GM12891 (cell line): ENCODE results near the gene KCMF1.

Source experiments
- DNase-seq: peaks from one replicate; pipeline ENCODE4 v3.0.0; 2011; ENCODE audit warnings: low spot score; ENCODE audit not compliant: insufficient read length
- FAIRE-seq: peaks from 2 replicates; lab custom pipeline; 2011; peaks lifted over from hg19 to GRCh38; lab: Jason Lieb, UNC
- PAX5 ChIP-seq: IDR thresholded peaks from 2 replicates; pipeline ENCODE4 v1.6.1; 2011; ENCODE audit warnings: low read length, moderate library complexity, mild to moderate bottlenecking; ENCODE audit not compliant: insufficient read depth, severe bottlenecking
- POLR2A ChIP-seq: IDR thresholded peaks from 2 replicates; pipeline ENCODE4 v1.6.1; 2011; ENCODE audit warnings: low read depth, low read length, control low read depth
- POLR2AphosphoS5 ChIP-seq: IDR thresholded peaks from 2 replicates; pipeline ENCODE4 v1.6.1; 2011; ENCODE audit warnings: low read depth, low read length, control low read depth
- POU2F2 ChIP-seq: IDR thresholded peaks from 2 replicates; pipeline ENCODE4 v1.6.1; 2011; ENCODE audit warnings: low read depth, mild to moderate bottlenecking, control low read depth, low read length, moderate library complexity
- SPI1 ChIP-seq: IDR thresholded peaks from 2 replicates; pipeline ENCODE4 v1.6.1; 2011; ENCODE audit warnings: low read depth, low read length, control low read depth
- TAF1 ChIP-seq: IDR thresholded peaks from 2 replicates; pipeline ENCODE4 v1.6.1; 2011; ENCODE audit warnings: low read depth, low read length, control low read depth

Gene KCMF1

GRCh38 chr2:84956334-84957297 lies 14.3 kb upstream of the KCMF1 start:
- FAIRE-seq (no peak), DNase-seq (no peak)
- TF ChIP-seq SPI1 (no peak), TAF1 (no peak), POLR2AphosphoS5 (no peak), POU2F2 (no peak), PAX5 (no peak), POLR2A (no peak)

DNA sequence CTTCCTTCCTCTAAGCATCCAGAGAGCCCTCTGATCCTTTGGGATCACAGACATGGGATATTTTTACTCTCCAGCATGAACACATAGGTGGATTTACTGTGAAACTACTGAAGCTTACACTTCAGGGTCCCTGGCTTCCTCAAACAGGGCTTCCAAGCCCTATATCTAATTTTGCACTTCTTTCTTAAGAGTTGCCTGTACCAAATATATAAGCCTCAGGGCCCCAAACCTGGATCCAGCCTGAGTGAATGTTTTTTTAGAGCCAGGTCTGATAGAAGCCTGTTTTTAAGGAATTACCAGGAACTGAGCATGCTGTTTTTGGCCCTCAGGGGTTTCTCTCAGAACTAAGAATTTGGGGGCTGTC lies 13.2 kb upstream of the KCMF1 start:
- TF ChIP-seq SPI1 (no peak), POLR2A (no peak), TAF1 (no peak), POU2F2 (no peak), POLR2AphosphoS5 (no peak), PAX5 (no peak)
- DNase-seq (no peak), FAIRE-seq (no peak)

DNA sequence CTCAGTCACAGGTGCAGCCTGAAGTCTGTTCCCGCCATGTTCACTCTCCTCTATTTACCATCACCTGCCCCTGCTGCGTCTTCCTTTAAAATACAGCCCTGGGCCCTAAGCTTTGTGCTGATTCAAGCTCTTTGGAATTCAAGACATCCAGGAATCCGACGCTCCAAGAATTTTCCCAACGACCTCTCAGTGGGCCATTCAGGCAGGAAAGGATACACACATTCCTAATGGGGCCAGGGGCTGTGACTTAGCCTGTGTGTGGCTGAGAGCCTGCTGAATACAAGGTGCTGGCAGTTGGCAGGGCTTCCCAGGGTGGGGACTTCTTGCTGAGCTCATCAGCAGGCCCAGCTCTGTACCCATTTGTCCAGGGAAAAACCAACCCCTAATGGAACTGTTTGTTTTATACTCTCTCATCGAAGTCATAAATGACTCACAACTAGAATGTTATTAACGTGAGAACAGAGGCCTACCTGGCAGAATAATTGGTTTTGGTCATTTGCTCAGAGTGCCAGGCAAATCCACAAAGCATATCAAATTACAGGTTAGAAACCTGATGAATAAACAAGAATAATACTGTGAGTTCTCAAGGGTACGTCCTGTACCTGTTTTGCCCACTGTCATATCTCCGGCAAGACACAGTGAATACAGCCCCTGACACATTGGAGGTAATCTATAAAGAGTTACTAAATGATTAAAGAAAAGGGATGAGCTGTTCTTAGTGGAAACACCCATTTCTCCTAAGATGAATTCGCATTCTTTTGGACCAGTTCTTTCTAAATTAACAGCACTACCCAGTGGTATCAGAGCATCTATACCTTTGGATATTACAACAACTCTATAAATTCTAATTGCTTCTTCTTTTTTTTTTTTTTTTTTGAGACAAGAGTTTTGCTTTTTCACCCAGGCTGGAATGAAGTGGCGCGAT lies 12.6 kb upstream of the KCMF1 start:
- DNase-seq = no peak
- FAIRE-seq = no peak
- TF ChIP-seq POU2F2 (no peak), PAX5 (no peak), POLR2A (no peak), TAF1 (no peak), SPI1 (no peak), POLR2AphosphoS5 (no peak)

DNA sequence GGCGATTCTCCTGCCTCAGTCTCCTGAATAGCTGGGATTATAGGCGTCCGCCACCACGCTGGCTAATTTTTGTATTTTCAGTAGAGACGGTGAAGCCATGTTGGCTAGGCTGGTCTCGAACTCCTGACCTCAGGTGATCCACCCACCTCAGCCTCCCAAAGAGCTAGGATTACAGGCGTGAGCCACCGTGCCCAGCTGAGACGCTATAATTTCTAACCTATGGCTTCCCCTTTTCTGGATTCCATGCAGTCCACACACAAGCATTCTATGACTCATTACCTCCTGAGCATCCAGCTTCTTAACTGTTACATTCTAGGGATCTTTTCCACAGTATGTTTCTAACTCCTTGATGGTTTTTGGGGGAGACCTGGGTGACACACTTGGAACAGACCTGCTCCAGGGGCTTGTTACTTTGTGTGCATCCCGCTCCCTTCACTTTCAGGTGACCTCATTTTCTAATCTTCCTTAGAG lies 11.8 kb upstream of the KCMF1 start:
- no peak for TF ChIP-seq PAX5
- TF ChIP-seq POLR2A = no peak
- DNase-seq (no peak), FAIRE-seq (no peak)

GRCh38 chr2:84959566-84960506 lies 11.1 kb upstream of the KCMF1 start:
- FAIRE-seq = no peak
- no peak for DNase-seq
- 0 out of 2 replicates have a peak, but pooled peaks have one; percentile 27 for TF ChIP-seq SPI1
- TF ChIP-seq TAF1 = no peak

DNA sequence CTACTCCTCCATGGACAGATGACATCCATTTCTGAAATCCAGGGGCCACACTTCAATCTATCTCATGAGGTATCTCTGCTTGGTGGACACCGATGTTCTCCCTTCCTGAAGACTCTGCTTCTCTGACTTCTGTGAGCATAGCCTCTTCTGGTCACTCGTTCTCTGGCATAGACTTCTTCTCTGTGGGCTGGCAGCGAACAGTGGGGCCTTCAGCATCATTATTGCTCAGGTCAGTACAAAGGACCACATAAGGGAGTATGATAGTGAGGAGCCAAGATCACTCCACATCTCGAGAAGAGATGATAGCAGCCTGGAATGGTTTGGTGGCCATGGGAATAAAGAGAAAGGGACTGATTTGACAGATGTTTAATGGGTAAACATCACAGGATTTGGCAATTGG lies 8.0 kb upstream of the KCMF1 start:
- TF ChIP-seq POU2F2 (no peak), POLR2AphosphoS5 (no peak), POLR2A (no peak; the same call in 1 of the 2 replicates), TAF1 (no peak), SPI1 (no peak)
- FAIRE-seq (no peak), DNase-seq (no peak)

DNA sequence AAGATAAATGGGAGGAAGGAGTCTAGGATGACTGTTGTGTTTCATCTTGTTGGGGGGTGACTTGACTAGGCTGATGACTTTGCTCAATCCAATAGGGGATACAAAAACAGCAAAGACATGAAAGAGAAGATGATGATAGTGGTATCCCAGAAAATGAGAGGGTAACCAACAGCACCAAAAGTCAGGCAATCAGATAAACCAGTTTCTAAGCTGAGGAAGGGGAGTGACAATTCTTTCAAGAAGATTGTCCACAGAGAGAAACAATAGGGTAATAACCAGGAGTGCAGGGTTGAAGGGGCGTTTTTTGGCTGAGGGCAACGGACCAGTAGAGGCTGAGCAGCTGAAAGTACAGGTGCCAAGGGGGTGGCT lies 7.7 kb upstream of the KCMF1 start:
- FAIRE-seq = no peak
- TF ChIP-seq POU2F2 (no peak), SPI1 (no peak), PAX5 (no peak), POLR2A (no peak), POLR2AphosphoS5 (no peak), TAF1 (no peak)
- DNase-seq = no peak

DNA sequence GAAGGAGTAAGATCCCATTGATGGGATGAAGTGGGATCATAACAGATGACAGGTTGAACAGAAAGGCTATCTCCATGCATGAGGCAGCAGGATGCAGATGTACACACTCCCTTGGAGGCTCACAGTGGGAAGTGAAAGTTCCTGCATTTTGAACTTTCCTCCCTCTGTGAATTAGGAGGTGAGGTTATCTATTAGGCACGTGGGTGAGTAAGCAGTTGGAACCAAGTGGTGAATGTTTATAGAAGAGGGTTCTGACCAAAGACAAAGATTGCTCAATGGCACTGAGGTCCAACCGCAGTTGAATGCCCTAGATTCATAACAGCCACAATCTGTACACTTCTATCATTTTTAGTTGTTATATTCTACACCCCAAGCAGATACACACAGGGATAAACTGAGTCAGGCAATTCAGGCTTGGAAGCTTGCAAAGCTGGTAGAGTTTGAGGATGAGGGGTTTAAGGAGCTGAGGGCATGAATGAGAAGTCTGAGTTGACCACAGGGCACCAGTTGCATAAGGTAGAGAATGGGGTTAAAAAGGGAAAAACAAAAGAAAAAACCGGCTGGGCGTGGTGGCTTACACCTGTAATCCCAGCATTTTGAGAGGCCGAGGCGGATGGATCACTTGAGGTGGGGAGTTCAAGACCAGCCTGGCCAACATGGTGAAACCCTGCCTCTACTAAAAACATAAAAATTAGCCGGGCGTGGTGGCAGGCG lies 7.1 kb upstream of the KCMF1 start:
- no peak for TF ChIP-seq POU2F2
- 0 out of 2 replicates have a peak, but pooled peaks have one; percentile 34 for TF ChIP-seq POLR2AphosphoS5
- TF ChIP-seq SPI1 = peak; percentile 50; the same call in 1 of the 2 replicates
- FAIRE-seq (no peak), DNase-seq (no peak)
